HEK293 (cell line): ENCODE measurements around the gene PROCA1.

Source experiments
- EGR2 ChIP-seq: fragments of 450-650 bp; formaldehyde crosslinking; IDR thresholded peaks from 2 replicates; pipeline ENCODE4 v1.5.1; 2016; ENCODE audit warnings: low read depth, missing biosample characterization, missing genetic modification characterization
- GLI4 ChIP-seq: fragments of 450-650 bp; formaldehyde crosslinking; IDR thresholded peaks from 2 replicates; pipeline ENCODE4 v1.5.1; 2016; ENCODE audit warnings: missing biosample characterization, missing genetic modification characterization
- KLF17 ChIP-seq: fragments of 450-650 bp; formaldehyde crosslinking; IDR thresholded peaks from 2 replicates; pipeline ENCODE4 v1.5.1; 2016; ENCODE audit warnings: missing biosample characterization, missing genetic modification characterization
- KLF7 ChIP-seq: fragments of 450-650 bp; formaldehyde crosslinking; IDR thresholded peaks from 2 replicates; pipeline ENCODE4 v1.5.1; 2016; ENCODE audit warnings: missing biosample characterization, missing genetic modification characterization, borderline replicate concordance
- KLF9 ChIP-seq: fragments of 450-650 bp; formaldehyde crosslinking; IDR thresholded peaks from 2 replicates; pipeline ENCODE4 v1.5.1; 2016; ENCODE audit warnings: missing biosample characterization, missing genetic modification characterization, low read depth
- PRDM4 ChIP-seq: fragments of 450-650 bp; formaldehyde crosslinking; IDR thresholded peaks from 2 replicates; pipeline ENCODE4 v1.5.1; 2017; ENCODE audit warnings: missing biosample characterization, missing genetic modification characterization
- SCRT1 ChIP-seq: fragments of 450-650 bp; formaldehyde crosslinking; IDR thresholded peaks from 2 replicates; pipeline ENCODE4 v1.5.1; 2016; ENCODE audit warnings: missing biosample characterization, missing genetic modification characterization, borderline replicate concordance
- SP3 ChIP-seq: fragments of 450-650 bp; formaldehyde crosslinking; IDR thresholded peaks from 2 replicates; pipeline ENCODE4 v1.5.1; 2016; ENCODE audit warnings: missing biosample characterization, missing genetic modification characterization
- ZBTB48 ChIP-seq: fragments of 450-650 bp; formaldehyde crosslinking; IDR thresholded peaks from 2 replicates; pipeline ENCODE4 v1.5.1; 2016; ENCODE audit warnings: missing biosample characterization, missing genetic modification characterization
- ZBTB8A ChIP-seq: fragments of 450-650 bp; formaldehyde crosslinking; IDR thresholded peaks from 2 replicates; pipeline ENCODE4 v1.5.1; 2016; ENCODE audit warnings: missing biosample characterization, missing genetic modification characterization
- ZEB2 ChIP-seq: fragments of 450-650 bp; formaldehyde crosslinking; IDR thresholded peaks from 2 replicates; pipeline ENCODE4 v1.5.1; 2016; ENCODE audit warnings: missing biosample characterization, missing genetic modification characterization
- ZFP37 ChIP-seq: fragments of 450-650 bp; formaldehyde crosslinking; IDR thresholded peaks from 2 replicates; pipeline ENCODE4 v1.5.1; 2016; ENCODE audit warnings: missing biosample characterization, missing genetic modification characterization
- ZFP41 ChIP-seq: fragments of 450-650 bp; formaldehyde crosslinking; IDR thresholded peaks from 2 replicates; pipeline ENCODE4 v1.5.1; 2016; ENCODE audit warnings: missing biosample characterization, missing genetic modification characterization, borderline replicate concordance
- ZNF132 ChIP-seq: fragments of 450-650 bp; formaldehyde crosslinking; IDR thresholded peaks from 2 replicates; pipeline ENCODE4 v1.5.1; 2017; ENCODE audit warnings: missing biosample characterization, missing genetic modification characterization, borderline replicate concordance
- ZNF146 ChIP-seq: fragments of 450-650 bp; formaldehyde crosslinking; IDR thresholded peaks from 2 replicates; pipeline ENCODE4 v1.5.1; 2016; ENCODE audit warnings: missing biosample characterization, missing genetic modification characterization
- ZNF19 ChIP-seq: fragments of 450-650 bp; formaldehyde crosslinking; IDR thresholded peaks from 2 replicates; pipeline ENCODE4; 2016; ENCODE audit warnings: missing biosample characterization, missing genetic modification characterization, low read depth
- ZNF211 ChIP-seq: fragments of 450-650 bp; formaldehyde crosslinking; IDR thresholded peaks from 2 replicates; pipeline ENCODE4 v1.5.1; 2016; ENCODE audit warnings: low read depth, missing biosample characterization, missing genetic modification characterization
- ZNF223 ChIP-seq: fragments of 450-650 bp; formaldehyde crosslinking; IDR thresholded peaks from 2 replicates; pipeline ENCODE4 v1.5.1; 2016; ENCODE audit warnings: missing biosample characterization, missing genetic modification characterization
- ZNF350 ChIP-seq: fragments of 450-650 bp; formaldehyde crosslinking; IDR thresholded peaks from 2 replicates; pipeline ENCODE4 v1.5.0; 2017; ENCODE audit warnings: missing biosample characterization, mild to moderate bottlenecking, missing genetic modification characterization
- ZNF416 ChIP-seq: fragments of 450-650 bp; formaldehyde crosslinking; IDR thresholded peaks from 2 replicates; pipeline ENCODE4 v1.5.1; 2016; ENCODE audit warnings: missing biosample characterization, missing genetic modification characterization
- ZNF514 ChIP-seq: fragments of 450-650 bp; formaldehyde crosslinking; IDR thresholded peaks from 2 replicates; pipeline ENCODE4 v1.5.1; 2016; ENCODE audit warnings: missing biosample characterization, missing genetic modification characterization
- ZNF544 ChIP-seq: fragments of 450-650 bp; formaldehyde crosslinking; IDR thresholded peaks from 2 replicates; pipeline ENCODE4 v1.5.0; 2017; ENCODE audit warnings: missing biosample characterization, missing genetic modification characterization
- ZNF558 ChIP-seq: fragments of 450-650 bp; formaldehyde crosslinking; IDR thresholded peaks from 2 replicates; pipeline ENCODE4 v1.5.1; 2016; ENCODE audit warnings: missing biosample characterization, missing genetic modification characterization
- ZNF560 ChIP-seq: fragments of 450-650 bp; formaldehyde crosslinking; IDR thresholded peaks from 2 replicates; pipeline ENCODE4 v1.5.1; 2017; ENCODE audit warnings: missing biosample characterization, missing genetic modification characterization, borderline replicate concordance
- ZNF580 ChIP-seq: fragments of 450-650 bp; formaldehyde crosslinking; IDR thresholded peaks from 2 replicates; pipeline ENCODE4 v1.5.1; 2016; ENCODE audit warnings: missing biosample characterization, missing genetic modification characterization
- ZNF600 ChIP-seq: fragments of 450-650 bp; formaldehyde crosslinking; IDR thresholded peaks from 2 replicates; pipeline ENCODE4 v1.5.1; 2016; ENCODE audit warnings: missing biosample characterization, missing genetic modification characterization
- ZNF629 ChIP-seq: fragments of 450-650 bp; formaldehyde crosslinking; IDR thresholded peaks from 2 replicates; pipeline ENCODE4 v1.5.1; 2017; ENCODE audit warnings: missing biosample characterization, missing genetic modification characterization
- ZNF660 ChIP-seq: fragments of 450-650 bp; IDR thresholded peaks from 2 replicates; pipeline ENCODE4 v1.5.1; 2018; ENCODE audit warnings: missing biosample characterization, mild to moderate bottlenecking, missing genetic modification characterization
- ZNF76 ChIP-seq: fragments of 450-650 bp; formaldehyde crosslinking; IDR thresholded peaks from 2 replicates; pipeline ENCODE4; 2016; ENCODE audit warnings: low read depth, missing biosample characterization, missing genetic modification characterization, borderline replicate concordance
- ZNF837 ChIP-seq: fragments of 450-650 bp; formaldehyde crosslinking; IDR thresholded peaks from 2 replicates; pipeline ENCODE4 v1.5.1; 2016; ENCODE audit warnings: missing biosample characterization, missing genetic modification characterization
- ZSCAN30 ChIP-seq: fragments of 450-650 bp; IDR thresholded peaks from 2 replicates; pipeline ENCODE4 v1.5.1; 2018; ENCODE audit warnings: missing biosample characterization, mild to moderate bottlenecking, missing genetic modification characterization, moderate library complexity
- TF ChIP-seq, protein P1 (sequence below): fragments of 450-650 bp; formaldehyde crosslinking; IDR thresholded peaks from 2 replicates; pipeline ENCODE4 v1.5.1; 2016; ENCODE audit warnings: missing biosample characterization, missing genetic modification characterization
- TF ChIP-seq, protein P2 (sequence below): fragments of 450-650 bp; formaldehyde crosslinking; IDR thresholded peaks from 2 replicates; pipeline ENCODE4 v1.5.1; 2016; ENCODE audit warnings: missing biosample characterization, missing genetic modification characterization

Gene PROCA1

DNA sequence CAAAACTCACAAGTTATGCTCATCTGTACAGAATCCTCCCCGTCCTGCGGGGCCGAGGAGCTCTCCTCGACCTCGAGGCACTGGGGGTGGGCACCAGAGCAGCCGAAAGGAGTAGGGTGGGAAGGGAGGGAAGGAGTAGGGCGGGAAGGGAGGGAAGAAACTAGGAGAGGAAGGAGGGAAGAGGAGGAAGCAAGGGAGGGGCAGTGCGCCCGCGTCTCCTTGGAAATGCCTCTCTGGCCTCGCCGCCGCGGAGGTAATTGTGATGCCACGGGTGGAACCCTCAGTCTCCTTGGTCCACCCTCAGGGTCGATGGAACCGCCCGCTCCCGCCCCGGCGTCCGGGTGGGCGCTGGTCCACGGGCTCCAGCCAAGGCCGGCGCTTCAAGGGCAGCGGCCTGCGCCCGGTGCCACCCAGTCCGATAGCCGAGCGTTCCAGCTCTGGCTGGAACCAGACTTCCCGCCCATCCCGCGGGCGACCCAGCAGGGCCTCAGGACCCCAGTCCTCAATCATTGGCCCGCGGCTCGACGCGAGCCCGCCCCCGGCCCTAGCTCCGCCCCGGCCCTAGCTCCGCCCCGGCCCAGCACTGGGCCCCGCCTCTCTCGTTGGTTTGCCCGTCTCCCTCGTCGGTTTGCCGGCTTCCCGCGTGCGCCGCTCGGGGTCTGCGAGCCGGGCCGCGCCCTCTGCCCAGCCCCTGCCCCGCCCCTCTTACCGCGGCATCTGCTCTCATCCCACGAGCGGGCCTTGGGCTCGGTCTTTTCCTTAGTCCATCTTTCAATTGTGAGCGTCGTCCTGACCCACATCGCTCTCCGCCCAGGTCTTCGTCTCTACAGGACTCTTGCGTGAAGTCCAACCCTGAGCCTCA is 596 bp downstream of the PROCA1 start (continued):
- peak; percentile 82; the same call in 1 of the 2 replicates for TF ChIP-seq ZNF600 (tag by site-specific recombination)
- no peak for TF ChIP-seq ZNF558
- no peak for TF ChIP-seq ZNF514 (tag by site-specific recombination)
- TF ChIP-seq ZEB2 (tag by site-specific recombination), result peak; percentile 93
- no peak for TF ChIP-seq ZNF837
- peak; percentile 38 for TF ChIP-seq ZNF146 (tag by site-specific recombination)
- TF ChIP-seq SP3 (tag by site-specific recombination), result peak; percentile 90
- TF ChIP-seq KLF17, result peak; percentile 90
- TF ChIP-seq, protein P1, sequence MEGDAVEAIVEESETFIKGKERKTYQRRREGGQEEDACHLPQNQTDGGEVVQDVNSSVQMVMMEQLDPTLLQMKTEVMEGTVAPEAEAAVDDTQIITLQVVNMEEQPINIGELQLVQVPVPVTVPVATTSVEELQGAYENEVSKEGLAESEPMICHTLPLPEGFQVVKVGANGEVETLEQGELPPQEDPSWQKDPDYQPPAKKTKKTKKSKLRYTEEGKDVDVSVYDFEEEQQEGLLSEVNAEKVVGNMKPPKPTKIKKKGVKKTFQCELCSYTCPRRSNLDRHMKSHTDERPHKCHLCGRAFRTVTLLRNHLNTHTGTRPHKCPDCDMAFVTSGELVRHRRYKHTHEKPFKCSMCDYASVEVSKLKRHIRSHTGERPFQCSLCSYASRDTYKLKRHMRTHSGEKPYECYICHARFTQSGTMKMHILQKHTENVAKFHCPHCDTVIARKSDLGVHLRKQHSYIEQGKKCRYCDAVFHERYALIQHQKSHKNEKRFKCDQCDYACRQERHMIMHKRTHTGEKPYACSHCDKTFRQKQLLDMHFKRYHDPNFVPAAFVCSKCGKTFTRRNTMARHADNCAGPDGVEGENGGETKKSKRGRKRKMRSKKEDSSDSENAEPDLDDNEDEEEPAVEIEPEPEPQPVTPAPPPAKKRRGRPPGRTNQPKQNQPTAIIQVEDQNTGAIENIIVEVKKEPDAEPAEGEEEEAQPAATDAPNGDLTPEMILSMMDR (tag by site-specific recombination), result no peak
- peak; percentile 48; the same call in 1 of the 2 replicates for TF ChIP-seq EGR2 (tag by site-specific recombination)
- no peak for TF ChIP-seq ZNF544
- TF ChIP-seq ZNF223 (tag by site-specific recombination), result 0 out of 2 replicates have a peak, but pooled peaks have one; percentile 18
- TF ChIP-seq ZFP41 (tag by site-specific recombination), result no peak
- 0 out of 2 replicates have a peak, but pooled peaks have one; percentile 21 for TF ChIP-seq ZNF580
- TF ChIP-seq, protein P2, sequence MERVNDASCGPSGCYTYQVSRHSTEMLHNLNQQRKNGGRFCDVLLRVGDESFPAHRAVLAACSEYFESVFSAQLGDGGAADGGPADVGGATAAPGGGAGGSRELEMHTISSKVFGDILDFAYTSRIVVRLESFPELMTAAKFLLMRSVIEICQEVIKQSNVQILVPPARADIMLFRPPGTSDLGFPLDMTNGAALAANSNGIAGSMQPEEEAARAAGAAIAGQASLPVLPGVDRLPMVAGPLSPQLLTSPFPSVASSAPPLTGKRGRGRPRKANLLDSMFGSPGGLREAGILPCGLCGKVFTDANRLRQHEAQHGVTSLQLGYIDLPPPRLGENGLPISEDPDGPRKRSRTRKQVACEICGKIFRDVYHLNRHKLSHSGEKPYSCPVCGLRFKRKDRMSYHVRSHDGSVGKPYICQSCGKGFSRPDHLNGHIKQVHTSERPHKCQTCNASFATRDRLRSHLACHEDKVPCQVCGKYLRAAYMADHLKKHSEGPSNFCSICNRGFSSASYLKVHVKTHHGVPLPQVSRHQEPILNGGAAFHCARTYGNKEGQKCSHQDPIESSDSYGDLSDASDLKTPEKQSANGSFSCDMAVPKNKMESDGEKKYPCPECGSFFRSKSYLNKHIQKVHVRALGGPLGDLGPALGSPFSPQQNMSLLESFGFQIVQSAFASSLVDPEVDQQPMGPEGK (tag by site-specific recombination), result peak; percentile 67
- peak; percentile 98 for TF ChIP-seq ZBTB8A (tag by site-specific recombination)
- peak; percentile 38; the same call in 1 of the 2 replicates for TF ChIP-seq PRDM4 (tag by site-specific recombination)
- peak; percentile 48; the same call in 1 of the 2 replicates for TF ChIP-seq ZNF629 (tag by site-specific recombination)
- no peak for TF ChIP-seq SCRT1 (tag by site-specific recombination)
- TF ChIP-seq KLF9 (tag by site-specific recombination), result peak; percentile 97
- 0 out of 2 replicates have a peak, but pooled peaks have one; percentile 50 for TF ChIP-seq GLI4 (tag by site-specific recombination)
- peak; percentile 69 for TF ChIP-seq ZFP37
- no peak for TF ChIP-seq ZNF416 (tag by site-specific recombination)
- TF ChIP-seq ZNF350 (tag by site-specific recombination), result no peak
- peak; percentile 51; the same call in 1 of the 2 replicates for TF ChIP-seq ZBTB48 (tag by site-specific recombination)
- peak; percentile 83 for TF ChIP-seq ZNF660
- peak; percentile 88 for TF ChIP-seq ZSCAN30 (tag by site-specific recombination)
- no peak for TF ChIP-seq ZNF132
- TF ChIP-seq ZNF211 (tag by site-specific recombination), result no peak
- TF ChIP-seq ZNF76 (tag by site-specific recombination), result peak; percentile 83
- TF ChIP-seq KLF7 (tag by site-specific recombination), result peak; percentile 52; the same call in 1 of the 2 replicates
- no peak for TF ChIP-seq ZNF19 (tag by site-specific recombination)
- no peak for TF ChIP-seq ZNF560 (tag by site-specific recombination)
